ENCODE results near the gene FOXR1. TPM values are rescaled to one million over a fixed set of nuclear protein-coding genes. Genes with fewer than 3 reads are reported as not detected.

The FOXR1 gene
- total and polyA plus RNA-seq, 2 donors (not counting 3 experiments of a cell fraction or from before 2014, with no cell fraction given) = not detected

DNA sequence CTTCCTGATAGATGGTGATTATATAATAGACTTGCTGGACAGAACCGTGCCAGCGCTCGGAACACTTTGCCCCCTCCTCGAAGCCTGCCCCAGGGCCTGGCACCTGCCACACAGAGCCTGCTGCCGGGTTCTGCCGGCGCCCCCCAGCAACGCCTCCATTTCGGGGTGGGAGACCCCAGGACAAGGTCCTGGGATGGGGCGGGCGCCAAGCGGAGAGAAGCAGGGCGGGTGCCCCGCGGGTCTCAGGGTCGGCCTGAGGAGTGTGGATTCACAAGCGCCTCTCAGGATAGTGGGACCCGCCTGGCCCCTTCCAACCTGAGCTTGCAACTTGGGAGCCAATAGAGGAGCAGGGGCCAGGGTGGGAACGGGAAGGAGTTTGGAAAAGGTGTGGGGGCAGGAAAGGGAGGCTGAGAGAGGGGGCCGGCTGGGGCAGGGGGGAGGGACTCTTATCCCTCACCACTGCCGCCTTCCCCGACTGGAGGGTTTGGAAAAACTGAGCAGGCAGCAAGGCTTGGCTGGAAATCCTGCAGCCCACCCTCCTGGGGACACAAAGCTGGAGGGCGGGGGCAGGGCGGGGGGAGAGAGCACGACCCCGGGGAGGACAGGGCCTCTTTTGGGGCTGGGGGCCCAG, 42.6 kb upstream of the FOXR1 start:
- Histone ChIP-seq H3K36me3 (ENCODE audit: control insufficient read depth in 2 of 2, extremely low read depth in 1 of 2, insufficient read depth in 2 of 2, low read length in 2 of 2) (no peaks in the 10 kb centered on the region), H3K4me1 (ENCODE audit: control insufficient read depth, extremely low read depth, insufficient read depth, low read length) (peaks cover 15% of the 10 kb centered on the region), H3K27me3 (ENCODE audit: control insufficient read depth in 2 of 2, insufficient read depth in 2 of 2, low read length in 2 of 2) (peaks cover 0 to 2% of the 10 kb centered on the region in 2 experiments), H2AFZ (ENCODE audit: low read depth, low read length) (peak overlapping the region; percentile 94), H3K4me2 (ENCODE audit: insufficient read depth, low read length) (peak overlapping the region; percentile 74), H4K20me1 (replicated peaks; ENCODE audit: control insufficient read depth, extremely low read depth, insufficient read depth, low read length) (no peaks in the 10 kb centered on the region), H3K9me1 (replicated peaks; ENCODE audit: control insufficient read depth, extremely low read depth, insufficient read depth, low read length) (no peaks in the 10 kb centered on the region), H3K9me3 (replicated peaks; ENCODE audit: control insufficient read depth, insufficient read depth, low read length) (no peaks in the 10 kb centered on the region), H3K27ac (ENCODE audit: insufficient read depth, low read depth, low read length) (peak overlapping the region; percentile 17), H3K79me2 (ENCODE audit: control insufficient read depth, insufficient read depth, low read length) (peaks cover 13% of the 10 kb centered on the region), H3K4me3 (replicated peaks in 1 of 3; ENCODE audit: insufficient read depth in 1 of 3, low read depth in 1 of 3, low read length in 3 of 3) (peak overlapping the region; percentile 34 to 77 (median 64)), H3K9ac (replicated peaks; ENCODE audit: extremely low read depth, insufficient read depth, low read length) (no peak overlapping the region)
- CTCF ChIA-PET = interaction anchor here (0.9 to 10.6 kb wide), 10 partner anchors 10 to 270 kb away, joined by 3 to 330 read pairs (median 8); partner anchors contain the start of gene DDX6
- intact Hi-C loops (cut with micrococcal nuclease) = loop anchor here (1.0 to 5.0 kb wide), 6 partner anchors 22 to 239 kb away; partner anchors contain the start of genes DDX6, HYOU1, RPS25 and TRAPPC4
- POLR2A ChIA-PET = interaction anchor here (1.2 kb wide), 1 partner anchor 18 kb away, joined by 4 read pairs; no protein-coding TSS in a partner anchor
- DNase-seq (ENCODE audit: low read depth, low spot score) (peak; percentile 79), FAIRE-seq (peak; percentile 77)
- TF ChIP-seq FOS (IDR thresholded peaks at IDR 0.05; ENCODE audit: borderline replicate concordance, insufficient read depth, low read length) (no peak), CTCF (IDR thresholded peaks at IDR 0.05; ENCODE audit: extremely low read depth in 1 of 2, insufficient read depth in 1 of 2, low read depth in 1 of 2, low read length in 2 of 2) (peak in 1 of 2 donors; percentile 10)
- no TSS peak for BruUV-seq (replicated peaks)
- dilution Hi-C loops (cut with MboI; ENCODE audit: extremely low pct_ligation_motif_present, low sequenced_read_pairs) = no loop called here

Data from endothelial cell of umbilical vein (primary cell).